IPS-18c (cell line): ENCODE measurements around the gene CUL4B.
"Not testable (repeated sequence)": the region's sequence is repeated elsewhere in the genome, so short reads cannot be mapped to it uniquely, and the experiment has no call there.

Experiments
- H3K4me3 ChIP-seq: 2 replicates; pipeline ENCODE4 v1.7.0; 2013; ENCODE audit warnings: low read depth, mild to moderate bottlenecking, low read length, moderate library complexity; ENCODE audit not compliant: insufficient read depth
- H3K9me3 ChIP-seq: one replicate; pipeline ENCODE4 v1.6.1; 2013; ENCODE audit warnings: mild to moderate bottlenecking, low read length, moderate library complexity; ENCODE audit not compliant: control insufficient read depth, insufficient read depth

The CUL4B gene

GRCh38 chrX:120549483-120550452 is 11.0 kb downstream of the CUL4B start:
- Histone ChIP-seq H3K9me3 (peaks cover 6% of the 10 kb centered on the region), H3K4me3 (no peak overlapping the region)

DNA sequence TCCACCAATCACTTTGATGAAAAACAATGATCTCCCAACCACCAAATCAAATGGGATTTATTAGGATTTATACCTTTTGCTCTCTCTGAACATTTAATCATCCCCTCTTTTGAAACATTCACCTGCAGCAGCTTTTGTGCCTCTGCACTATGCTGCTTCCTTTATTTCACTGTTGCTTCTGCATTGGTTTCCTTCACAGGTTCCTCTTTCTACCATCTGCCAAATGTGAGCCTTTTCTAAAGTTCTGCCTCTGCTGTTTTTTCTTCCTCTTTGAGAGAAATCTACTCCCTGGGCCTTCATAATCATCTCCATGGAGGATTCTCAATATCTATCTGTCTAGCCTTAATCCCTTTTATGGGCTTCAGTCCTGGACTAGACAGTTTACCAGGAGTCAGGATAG is 24.7 kb downstream of the CUL4B start:
- Histone ChIP-seq H3K4me3 (no peak overlapping the region), H3K9me3 (no peaks in the 10 kb centered on the region)

DNA sequence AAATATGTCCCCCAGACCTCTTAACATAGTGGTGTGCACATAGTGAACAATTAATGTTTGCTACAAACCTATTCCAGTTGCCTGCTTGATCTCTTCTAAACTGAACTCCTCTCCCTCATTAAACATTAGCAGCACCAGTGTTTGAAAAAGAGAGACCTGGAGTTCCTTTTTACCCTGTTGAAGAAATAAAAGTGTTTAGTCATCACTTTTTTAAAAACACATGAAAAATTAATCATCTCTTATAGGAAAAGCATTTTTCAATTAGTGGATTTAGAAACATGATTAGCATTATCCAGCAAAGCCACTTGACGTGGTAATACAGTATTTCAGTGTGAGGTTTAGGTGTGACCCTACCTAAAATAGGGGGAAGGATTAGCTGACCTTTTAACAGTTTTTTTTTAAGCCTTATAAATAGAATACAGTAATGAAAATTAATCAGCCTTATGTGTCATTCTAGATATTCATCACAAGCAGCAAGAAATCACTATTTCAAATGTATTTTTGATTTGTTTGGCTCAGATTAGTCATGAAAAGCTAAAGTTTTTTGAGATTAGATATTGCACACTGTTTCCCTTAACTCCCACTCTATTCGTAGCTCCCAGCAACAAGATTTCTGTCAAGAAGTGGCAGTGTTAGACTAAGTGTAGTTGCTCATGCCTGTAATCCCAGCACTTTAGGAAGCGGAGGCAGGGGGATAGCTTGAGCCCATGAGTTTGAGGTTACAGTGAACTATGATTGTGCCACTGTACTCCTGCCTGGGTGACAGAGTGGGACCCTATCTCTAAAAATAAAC is 26.2 kb downstream of the CUL4B start:
- Histone ChIP-seq H3K4me3 (no peak overlapping the region), H3K9me3 (no peaks in the 10 kb centered on the region)

- H3K9me3 ChIP-seq = no peaks in the 10 kb centered on the region
- no peak overlapping the region for H3K4me3 ChIP-seq
Measured at GRCh38 chrX:120522820-120523219, 37.9 kb downstream of the CUL4B start.

- no peak overlapping the region for H3K4me3 ChIP-seq
- H3K9me3 ChIP-seq = peaks cover 5% of the 10 kb centered on the region
Measured at GRCh38 chrX:120517936-120518335, 42.8 kb downstream of the CUL4B start.

DNA sequence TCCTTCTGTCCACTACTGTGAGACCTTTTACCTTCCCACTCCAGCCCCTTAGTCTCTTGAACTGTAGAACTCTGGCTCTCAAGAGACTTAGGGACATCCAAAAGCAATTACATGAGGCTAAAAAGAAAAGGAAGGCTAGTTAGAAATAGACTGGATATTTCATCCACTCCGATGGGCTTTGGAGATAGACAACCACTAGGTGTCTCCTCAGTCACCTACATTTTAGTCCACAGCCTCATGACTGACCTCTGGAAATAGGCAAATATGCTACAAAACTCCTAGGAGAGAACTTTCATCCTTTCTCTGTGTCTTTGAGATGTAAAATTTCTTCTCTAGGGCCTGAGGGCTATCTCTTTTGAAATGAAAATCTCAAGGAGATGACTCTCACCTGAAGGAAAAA is 46.5 kb downstream of the CUL4B start:
- Histone ChIP-seq H3K4me3 (no peak overlapping the region), H3K9me3 (peaks cover 5% of the 10 kb centered on the region)

- Histone ChIP-seq H3K9me3 (peaks cover 5% of the 10 kb centered on the region), H3K4me3 (no peak overlapping the region)
Measured at GRCh38 chrX:120512627-120513026, 48.1 kb downstream of the CUL4B start.

DNA sequence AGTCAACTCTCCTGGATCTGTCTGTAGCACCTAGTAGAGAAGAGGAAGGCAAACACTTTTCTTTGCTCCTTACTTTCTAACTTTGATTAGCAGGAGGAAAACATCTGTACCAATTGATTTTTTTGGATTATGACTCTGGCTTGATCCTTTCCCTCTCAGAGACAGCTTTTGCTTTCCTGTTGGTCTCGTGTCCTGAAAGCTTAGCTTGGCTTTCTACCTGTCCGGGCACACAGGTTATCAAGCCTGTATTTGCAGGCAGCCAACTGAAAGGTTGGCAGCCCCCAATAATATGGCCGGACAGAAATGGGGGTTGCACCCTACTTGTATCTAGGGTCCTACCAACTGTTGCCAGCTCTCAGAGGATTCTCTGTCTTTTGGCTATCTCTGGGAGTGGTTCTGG is 48.5 kb downstream of the CUL4B start:
- H3K4me3 ChIP-seq = no peak overlapping the region

DNA sequence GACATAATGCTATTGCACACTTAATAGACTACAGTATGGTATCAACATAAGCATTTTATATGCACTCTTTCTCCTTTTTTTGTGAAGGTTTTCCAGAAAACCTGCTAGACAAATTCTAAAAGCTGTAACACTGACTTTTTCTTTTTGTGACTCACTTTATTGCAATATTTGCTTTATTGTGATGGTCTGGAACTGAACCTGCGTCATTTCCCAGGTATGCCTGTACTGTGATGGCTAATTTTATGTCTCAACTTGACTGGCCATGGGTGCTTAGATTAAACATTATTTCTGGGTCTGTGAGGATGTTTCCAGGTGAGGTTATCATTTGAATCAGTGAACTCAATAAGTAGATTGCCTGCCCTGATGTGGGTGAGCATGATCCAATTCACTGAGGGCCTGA is 56.2 kb downstream of the CUL4B start:
- H3K9me3 ChIP-seq = no peaks in the 10 kb centered on the region
- no peak overlapping the region; the same call in 1 of the 2 replicates for H3K4me3 ChIP-seq

More for the DNA sequence above, 48.5 kb downstream of the CUL4B start:
- peaks cover 4% of the 10 kb centered on the region for H3K9me3 ChIP-seq

- no peak overlapping the region for H3K4me3 ChIP-seq
- no peaks in the 10 kb centered on the region for H3K9me3 ChIP-seq
Measured at GRCh38 chrX:120499301-120500072, 61.3 kb downstream of the CUL4B start.

DNA sequence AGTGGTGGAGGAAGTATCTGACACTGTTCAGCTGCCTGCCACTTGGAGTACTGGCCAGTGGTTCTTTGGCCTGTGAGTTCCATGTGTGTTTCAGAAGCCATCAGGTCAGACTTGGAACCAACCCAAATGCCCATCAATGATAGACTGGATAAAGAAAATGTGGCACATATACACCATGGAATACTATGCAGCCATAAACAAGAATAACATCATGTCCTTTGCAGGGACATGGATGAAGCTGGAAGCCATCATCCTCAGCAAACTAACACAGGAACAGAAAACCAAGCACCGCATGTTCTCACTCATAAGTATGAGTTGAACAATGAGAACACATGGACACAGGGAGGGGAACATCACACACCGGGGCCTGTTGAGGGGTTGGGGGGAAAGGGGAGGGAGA is 70.6 kb downstream of the CUL4B start:
- H3K9me3 ChIP-seq, H3K4me3 ChIP-seq: not testable (repeated sequence)

DNA sequence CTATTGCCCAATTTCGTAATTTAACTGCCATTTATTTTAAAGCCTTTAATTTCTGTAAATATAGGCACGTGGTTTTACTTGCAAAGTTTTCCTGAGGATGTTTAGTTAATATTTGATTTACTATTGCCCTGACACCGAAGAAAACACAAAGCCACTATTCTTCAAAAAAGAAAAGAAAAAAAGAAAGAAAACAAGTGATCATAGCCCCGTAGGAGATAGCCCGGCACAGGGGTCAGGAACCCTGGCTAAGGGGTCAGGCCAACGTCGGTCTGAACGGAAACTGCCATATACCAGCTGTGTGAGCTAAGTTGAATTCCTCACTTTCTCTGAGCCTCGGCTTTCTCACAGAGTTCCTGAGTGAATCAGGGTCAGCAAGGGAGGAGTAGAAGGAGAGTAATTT is 74.0 kb downstream of the CUL4B start:
- H3K4me3 ChIP-seq = no peak overlapping the region

GRCh38 chrX:120485638-120486520 is 74.9 kb downstream of the CUL4B start:
- Histone ChIP-seq H3K4me3 (peak overlapping the region; percentile 47), H3K9me3 (peaks cover 7% of the 10 kb centered on the region)

More for the DNA sequence above, 74.0 kb downstream of the CUL4B start:
- H3K9me3 ChIP-seq = peaks cover 7% of the 10 kb centered on the region

GRCh38 chrX:120485315-120485637 is 75.5 kb downstream of the CUL4B start:
- Histone ChIP-seq H3K9me3 (peaks cover 10% of the 10 kb centered on the region), H3K4me3 (peak overlapping the region; percentile 47; the same call in 1 of the 2 replicates)

GRCh38 chrX:120477453-120477852 is 83.3 kb downstream of the CUL4B start:
- H3K9me3 ChIP-seq = peaks cover 7% of the 10 kb centered on the region

DNA sequence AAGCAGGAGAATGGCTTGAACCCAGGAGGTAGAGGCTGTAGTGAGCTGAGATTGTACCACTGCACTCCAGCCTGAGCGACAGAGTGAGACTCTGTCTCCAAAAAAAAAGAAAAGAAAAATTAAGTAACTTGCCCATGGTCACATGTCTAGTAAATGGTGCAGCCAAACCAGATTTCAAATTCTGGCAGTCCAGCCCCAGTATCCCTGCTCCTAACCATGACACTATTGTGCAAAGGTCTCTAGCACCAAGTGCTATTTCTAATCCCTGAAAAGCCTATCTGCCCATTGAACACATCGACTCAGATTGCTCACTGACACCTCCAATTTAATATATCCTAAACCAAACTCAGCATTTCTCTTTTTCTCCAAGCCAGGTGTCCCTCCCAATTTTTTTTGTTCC is 84.0 kb downstream of the CUL4B start:
- peaks cover 7% of the 10 kb centered on the region for H3K9me3 ChIP-seq
- no peak overlapping the region for H3K4me3 ChIP-seq

More at GRCh38 chrX:120477453-120477852, 83.3 kb downstream of the CUL4B start:
- H3K4me3 ChIP-seq = no peak overlapping the region
